GM18520 (cell line): ENCODE measurements around the gene TSFM.

Experiments
- ATAC-seq: cut with Tn5 transposase; IDR thresholded peaks from one replicate; pipeline ENCODE4 v1.9.1; 2021; ENCODE audit not compliant: unreplicated experiment

The TSFM gene

DNA sequence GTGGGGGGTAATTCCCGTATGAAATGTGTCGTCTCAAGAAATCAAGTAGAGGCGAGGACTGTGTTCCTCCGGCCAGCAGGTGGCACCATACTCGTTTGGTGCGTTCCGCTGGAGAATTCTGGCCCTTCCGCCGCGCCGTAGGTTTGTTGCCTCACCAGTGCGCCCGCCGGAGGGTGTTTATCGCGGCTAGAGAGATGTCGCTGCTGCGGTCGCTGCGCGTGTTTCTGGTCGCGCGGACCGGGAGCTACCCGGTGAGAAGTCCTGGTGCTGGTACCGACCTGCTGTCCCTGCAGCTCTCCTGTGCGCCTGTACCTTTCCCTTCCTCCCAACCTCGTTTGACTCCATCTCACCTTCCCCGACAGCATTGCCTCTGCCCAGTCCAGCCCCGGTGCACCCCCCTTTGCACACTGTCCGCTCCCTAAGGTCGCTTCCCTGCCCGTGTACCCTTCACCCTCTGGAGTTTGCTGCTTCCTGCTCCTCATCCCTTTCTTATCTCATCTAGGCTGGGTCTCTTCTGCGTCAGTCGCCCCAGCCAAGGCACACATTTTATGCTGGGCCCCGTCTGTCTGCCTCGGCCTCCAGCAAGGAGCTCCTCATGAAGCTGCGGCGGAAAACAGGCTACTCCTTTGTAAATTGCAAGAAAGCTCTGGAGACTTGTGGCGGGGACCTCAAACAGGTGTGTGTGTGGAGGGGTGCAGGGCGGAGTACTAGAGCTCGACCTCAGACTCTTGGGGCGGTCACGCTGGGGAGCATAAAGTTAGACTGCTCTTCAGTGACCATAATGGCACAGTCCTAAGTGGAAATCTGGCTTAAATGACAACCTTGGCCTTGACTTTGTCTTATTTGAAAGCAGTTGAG, at the start of gene TSFM:
Gene TSFM (plus strand): TSS at position 180 of the 858 bp plus-strand sequence. CDS start 15 bp downstream, at position 195.
- peak; percentile 85 for ATAC-seq

DNA sequence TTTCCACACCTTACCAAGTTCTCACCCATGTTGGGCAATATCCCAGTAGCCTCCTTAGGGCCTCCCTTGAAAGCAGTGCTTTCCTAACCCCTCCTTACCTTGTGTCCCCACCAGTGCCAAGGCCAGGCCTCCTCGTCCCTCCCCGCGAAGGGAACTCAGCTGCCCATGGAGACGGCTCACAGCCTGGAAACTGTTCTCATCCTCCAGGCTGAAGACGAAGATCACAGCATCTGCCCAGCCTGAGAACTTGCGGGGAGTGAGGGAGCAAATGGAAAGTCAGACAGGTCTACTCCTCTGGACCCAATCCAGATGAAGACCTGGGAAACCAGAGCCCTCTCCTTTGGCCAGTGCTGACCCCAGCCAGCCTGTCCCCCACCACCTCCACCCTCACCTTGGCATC, 48.7 kb upstream of the TSFM start:
- no peak for ATAC-seq

DNA sequence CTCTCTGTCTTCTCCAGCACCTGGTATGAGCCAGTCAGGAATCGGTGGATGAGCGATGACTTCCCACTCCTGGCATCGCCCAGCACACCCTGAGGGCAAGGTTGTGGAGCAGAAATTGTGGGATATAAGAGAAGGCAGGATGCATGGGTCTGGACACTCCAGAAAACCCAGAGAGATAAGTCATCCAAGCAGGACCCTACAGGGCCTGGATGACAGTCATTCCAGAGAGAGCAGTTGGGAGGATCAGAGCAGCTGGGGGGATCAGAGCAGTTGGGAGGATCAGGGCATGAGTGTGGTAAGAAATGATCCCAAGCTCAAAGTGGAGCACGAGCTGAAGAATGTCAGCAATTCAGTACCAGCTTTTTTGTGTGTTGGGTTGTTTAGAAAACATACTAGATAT, 48.0 kb upstream of the TSFM start:
- ATAC-seq = no peak

DNA sequence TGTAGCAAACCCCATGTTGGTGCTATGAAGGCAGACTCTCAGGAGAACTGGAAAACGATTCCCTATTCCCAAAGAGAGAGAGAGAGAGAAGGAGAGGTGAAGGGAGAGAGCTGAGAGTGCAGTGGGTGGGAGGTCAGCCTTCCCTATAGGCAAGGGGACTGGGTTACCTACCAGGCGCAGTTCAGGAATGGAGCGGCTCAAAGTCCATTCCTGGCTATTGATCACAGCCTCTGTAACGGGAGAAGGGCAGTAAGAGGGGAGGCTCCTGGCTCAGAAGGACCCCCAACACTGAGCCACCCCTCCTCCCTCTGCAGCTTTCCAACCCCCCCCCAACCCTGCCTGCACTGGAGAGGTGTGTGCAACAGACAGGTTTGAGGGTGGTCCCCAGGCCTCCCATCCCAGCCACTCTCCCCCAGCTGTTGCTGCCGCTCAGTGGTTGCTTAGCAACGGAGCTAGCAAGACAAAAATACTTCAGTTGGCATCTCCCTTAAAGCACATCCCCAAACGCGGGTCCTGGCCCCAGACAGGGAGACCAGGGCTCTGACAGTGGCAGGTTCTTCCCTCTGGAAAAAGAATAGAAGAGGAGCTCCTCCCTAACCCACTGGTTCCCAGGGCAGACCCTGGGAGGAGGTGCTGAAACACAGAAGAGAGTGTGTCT, 47.3 kb upstream of the TSFM start:
- ATAC-seq = no peak

DNA sequence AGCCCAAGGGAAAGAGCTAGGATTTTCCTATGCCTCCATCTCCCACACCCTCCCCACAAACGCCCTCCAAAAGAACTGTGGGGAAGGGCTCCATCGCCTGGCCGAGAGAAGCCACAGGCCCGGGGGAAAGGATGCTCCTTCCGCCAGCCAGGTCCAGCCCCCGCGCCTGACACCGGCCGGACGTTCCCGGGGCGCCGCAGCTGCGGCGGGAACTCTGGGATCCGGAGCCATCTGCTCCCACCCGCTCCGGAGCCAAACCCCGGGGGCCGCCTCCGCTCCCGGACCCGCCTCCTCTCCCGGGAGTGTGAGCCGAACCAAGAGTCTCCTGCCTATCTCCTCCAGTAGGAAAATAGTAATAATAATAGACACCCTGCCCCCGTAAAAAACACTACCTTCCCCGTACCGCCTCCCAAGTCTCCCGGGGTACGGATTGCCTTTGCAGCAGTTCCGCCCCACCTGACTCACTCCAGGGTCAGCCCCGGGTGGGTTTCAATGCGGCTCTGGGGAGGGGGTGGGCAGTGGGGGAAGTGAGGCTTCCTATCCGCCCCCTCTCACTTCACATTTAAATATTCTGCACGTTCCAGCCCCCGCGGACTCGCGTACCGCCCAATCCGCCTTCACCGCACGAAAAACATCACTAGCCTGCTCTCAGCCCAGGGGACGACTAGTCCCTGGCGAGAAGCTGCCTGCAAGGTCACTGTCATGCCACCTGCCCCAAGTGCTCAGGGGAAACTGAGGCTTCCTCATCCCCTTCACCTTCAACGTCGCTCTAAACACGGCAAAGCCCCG, 46.4 kb upstream of the TSFM start:
- no peak for ATAC-seq

DNA sequence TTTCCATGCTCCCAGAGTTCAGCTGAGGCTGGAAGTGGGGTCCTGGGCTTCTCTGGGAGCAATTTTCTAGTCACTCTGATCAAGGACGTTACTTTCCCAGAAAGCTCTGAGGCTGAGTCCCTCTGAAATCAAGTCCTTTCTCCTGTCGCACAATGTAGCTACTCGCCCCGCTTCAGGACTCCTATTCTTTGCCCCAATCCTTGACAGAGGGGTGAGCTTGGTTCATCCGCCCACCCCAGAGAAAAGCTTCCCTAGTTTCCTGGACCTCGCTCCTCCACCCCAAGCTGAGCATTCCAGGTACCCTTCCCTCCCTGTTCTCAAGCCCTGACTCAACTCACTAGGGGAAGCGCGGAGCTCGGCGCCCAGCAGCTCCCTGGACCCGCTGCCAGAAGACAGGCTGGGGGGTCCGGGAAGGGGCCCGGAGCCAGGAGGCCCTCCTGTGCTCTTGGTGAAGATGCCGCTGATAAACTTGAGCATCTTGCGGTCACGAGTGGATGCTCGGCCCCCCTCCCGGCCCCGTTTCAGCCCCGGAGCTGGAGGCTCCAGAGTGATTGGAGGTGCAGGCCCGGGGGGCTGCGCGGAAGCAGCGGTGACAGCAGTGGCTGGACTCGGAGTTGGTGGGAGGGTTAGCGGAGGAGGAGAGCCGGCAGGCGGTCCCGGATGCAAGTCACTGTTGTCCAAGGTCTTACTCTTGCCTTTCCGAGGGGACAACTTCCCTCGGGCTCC, 45.7 kb upstream of the TSFM start:
- no peak for ATAC-seq

DNA sequence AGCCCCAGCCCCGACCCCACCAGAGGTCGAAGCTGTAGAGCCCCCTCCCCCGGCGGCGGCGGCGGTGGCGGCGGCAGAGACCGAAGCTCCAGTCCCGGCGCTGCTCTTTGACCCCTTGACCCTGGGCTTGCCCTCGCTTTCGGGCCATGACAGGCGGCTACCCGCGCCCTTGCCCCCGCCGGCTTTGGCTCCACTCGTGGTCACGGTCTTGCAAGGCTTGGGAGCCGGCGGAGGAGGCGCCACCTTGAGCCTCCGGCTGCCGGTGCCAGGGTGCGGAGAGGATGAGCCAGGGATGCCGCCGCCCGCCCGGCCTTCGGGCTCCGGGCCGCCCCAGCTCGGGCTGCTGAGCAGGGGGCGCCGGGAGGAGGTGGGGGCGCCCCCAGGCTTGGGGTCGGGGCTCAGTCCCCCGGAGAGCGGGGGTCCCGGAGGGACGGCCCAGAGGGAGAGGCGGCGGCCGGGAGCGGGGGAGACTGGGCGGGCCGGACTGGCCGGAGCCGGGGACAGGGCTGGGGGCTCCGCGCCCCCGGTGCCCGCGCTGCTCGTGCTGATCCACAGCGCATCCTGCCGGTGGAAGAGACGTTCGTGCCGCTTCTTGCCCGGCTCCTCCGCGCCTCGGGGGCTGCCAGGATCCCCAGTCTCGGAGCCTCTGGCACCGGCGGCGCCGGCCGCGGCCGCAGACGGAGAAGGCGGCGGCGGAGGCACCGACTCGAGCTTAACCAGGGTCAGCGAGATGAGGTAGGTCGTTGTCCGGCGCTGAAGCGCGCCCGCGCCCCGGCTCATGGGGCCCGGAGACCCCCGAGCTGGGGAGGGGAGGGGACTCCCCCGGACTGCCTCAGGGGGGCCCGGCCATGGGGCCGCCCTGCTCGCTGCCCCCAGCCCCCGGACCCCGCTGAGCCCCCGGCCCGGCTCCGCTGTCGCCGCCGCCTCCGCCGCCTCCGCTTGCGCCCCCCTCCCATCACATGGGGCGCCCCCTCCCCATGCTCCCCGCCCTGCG, 44.8 kb upstream of the TSFM start:
- ATAC-seq = no peak

DNA sequence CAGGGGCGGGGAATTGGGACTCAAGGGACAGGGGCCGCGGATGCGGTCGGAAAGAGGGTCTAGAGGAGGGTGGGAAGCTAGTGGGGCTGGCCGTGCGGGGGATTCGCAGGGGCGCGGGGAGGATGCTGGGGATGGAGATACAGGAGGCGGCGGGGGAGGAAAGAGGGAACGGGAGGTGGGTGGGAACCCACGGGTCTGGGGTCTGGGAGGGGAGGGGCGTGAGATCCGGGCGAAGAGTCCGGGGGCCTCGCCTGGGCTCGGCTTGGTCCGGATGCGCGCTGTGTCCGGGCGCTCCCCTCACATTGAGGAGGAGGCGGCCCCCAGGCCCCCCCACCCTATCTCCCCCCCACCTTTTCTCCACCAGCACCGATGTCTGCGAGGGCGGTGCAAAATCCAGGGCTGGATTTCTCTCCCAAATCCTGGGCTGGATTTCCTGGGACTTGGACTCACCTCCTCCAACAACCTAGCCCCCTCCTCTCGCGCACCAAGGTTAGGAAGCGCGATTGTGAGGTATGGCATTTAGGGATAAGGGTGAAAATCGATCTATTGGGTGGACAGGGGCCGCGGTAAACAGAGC, 43.8 kb upstream of the TSFM start, which contains the start of gene AGAP2:
Gene AGAP2 (minus strand): TSS at position 82 of the 577 bp plus-strand sequence. CDS start 496 bp downstream, outside the sequence.
- ATAC-seq = no peak

DNA sequence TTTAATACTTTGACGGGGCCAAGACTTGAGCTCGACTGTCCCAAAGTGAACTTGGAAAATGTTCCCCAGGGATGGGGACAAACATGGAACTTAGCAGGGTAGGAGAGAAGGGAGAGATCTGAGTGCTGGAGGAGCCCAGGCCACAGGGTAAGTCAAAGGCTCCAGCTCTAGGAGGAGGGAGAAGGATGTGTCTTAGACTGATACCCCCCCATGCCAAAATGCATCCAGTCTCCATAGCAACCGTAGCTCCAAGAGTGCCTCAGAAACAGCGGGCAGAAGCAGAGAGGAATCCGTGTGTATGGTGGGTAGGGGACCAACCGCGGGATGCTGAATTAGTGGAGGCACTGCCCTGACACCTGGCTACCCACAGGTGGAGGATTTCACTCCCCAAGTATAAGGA, 43.2 kb upstream of the TSFM start:
- no peak for ATAC-seq

DNA sequence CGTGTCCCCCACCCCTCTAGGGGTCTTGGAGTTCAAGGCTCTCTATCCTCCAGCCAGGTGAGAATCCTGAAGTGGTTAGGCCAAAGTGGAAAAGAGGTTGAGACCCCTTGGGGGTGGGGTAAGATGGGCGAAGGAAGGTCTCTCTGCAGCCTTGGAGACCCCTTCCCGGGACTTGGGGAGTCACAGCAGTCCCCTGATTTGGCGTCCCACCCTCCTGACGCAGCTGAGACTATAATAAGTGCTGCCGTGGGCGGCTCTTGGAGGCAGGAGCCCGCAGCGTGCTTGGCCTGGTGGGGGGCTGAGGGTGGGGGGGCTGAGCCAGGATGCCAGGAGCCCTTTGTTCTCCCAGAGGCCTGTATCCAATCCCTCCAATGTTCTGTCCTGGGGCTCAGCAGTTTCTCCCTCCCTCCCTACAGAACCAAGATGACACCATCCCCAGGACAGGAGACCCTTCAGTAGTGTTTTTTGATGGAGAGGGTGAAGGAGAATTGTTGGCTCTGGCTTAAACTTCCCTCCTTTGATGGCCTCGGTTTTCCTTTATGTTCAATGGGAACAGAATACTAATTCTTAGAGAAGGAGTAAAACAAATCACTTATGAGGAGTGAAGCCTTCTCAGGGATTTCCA, 42.6 kb upstream of the TSFM start:
- no peak for ATAC-seq

DNA sequence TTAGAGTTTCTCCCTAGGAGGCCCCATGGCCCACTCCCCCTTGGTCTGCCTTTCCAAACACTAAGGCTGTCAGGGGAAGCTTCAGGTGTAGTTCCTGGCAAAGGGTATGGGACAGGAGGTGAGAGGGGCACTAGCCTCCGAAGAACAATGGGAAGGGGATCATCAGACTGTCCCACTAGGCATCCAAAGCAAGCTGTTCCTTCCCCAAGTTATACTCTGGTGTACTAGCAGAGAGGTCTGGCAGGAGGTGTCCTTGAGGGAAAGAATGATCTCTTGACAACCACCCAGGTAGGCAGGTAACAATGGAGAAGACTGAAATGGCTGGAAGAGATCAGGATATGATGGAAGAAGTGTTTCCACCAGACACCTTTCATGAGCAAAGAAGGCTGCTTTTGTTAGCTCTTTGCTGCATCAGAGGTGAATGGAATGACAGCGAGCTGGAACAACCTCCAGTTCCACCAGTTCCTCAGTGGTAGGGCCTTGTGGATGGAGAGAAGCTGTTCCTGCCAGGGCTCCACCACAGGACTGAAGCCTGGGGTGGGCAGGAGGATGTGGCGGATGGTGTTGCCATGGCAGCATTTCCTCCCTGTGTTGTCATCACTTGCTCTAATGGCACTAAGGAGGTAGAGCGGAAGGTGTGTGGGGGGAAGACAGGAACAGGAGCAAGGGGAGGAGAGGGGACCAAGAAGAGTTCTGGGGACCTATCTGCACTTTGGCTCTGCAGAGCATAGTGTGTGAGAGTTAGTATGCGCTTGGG, 41.8 kb upstream of the TSFM start:
- ATAC-seq = peak; percentile 40

DNA sequence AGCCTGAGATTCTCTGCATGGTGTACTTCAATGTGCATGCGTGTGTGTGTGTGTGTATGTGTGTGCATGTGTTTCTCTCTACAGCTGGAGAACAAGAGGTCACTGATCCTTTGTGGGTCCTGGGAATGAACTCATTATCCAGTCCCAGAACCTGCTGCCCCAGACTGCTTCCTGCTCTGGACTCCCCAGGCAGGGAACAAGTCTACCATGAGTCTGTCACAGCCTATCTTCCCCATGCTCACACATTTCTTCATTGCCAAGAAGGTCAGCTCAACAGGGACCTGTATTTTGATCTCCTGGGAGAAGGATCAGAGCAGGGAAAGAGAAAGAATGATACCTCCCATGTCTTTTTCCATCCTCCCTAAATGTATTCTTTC, 41.2 kb upstream of the TSFM start:
- no peak for ATAC-seq

DNA sequence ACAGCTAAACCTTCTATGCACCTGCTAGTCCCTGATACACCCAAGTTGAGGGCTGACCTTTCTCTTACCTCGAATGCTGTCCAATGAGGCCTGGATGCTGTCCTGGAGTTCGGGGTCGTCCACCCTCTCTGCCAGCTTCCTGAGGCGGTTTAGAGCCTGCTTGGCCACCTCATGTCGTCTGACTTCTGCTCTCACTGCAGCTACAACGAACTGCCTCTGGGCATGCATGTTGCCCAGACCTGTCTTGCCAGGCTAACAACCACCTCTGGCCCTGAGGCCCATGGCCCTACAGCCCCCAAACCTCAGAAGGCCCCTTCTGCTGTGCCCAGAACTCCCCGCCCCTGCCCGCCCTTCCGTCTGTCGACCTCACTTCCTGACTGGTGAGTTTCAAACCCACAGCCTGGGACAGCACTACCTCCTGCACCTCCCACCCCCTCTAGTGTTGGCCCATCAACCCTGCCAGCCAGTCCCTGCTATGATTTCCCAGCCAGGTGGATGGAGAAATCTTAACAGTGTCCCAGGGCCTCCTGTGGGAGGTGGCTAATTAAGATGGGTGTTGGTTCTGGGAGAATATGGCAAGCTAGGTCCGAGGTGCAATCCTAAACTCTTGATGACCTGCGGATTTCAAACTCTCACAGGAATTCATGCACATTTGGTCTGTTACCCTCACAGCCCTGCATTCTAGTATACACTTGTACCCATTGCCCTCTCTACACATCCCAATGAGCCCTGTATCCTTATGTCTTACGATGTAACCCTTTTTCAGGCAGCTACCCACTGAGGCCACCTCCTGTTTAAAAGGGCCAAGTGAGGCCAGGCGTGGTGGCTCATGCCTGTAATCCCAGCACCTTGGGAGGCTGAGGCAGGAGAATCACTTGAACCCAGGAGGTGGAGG, 40.5 kb upstream of the TSFM start:
- ATAC-seq = peak; percentile 37

DNA sequence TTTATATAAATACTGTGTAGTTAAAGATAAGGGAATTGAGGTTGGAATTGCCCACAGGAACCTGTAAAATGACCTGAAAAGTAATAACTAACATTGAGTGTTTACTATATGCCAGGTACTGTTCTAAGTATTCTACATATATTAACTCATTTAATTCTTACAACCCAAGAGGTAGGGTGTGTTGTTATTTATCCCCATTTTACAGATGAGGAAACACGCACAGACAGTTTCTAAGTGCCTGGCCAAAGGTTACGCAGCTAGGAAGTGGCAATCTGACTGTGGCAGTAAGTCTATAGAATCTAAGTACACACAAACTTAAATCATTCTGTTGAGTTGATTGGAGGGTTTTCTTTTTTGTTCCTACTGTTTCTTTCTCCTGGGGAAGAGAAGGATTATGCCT, 38.8 kb upstream of the TSFM start:
- ATAC-seq = no peak

DNA sequence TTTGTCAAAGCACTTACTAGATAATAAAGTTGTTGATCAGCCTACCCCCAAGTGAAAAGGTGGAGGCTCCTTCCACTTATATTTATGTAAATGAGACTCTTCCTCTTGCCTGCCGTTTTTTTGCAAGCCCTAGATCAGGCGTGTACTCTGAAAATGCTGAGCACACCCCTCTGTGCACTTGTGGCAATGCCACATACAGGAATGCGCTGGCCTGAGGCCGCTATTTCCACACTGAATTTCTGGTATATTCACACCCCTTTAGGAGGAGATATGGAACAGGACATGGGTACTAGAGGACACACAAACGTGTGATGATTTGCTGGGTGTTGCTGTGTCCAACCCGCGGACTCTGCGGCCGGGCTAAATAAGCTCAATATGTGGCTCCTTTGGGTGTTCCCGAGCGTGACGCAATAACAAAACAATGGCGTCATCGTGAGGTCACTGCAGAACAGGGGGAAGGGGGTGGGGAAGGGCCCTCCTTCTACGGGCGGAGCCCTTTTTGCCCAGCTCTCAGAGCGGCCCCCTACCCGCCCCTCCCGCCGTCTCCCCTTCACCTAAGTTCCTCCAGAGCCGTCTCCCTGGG, 38.3 kb upstream of the TSFM start:
- peak; percentile 19 for ATAC-seq

DNA sequence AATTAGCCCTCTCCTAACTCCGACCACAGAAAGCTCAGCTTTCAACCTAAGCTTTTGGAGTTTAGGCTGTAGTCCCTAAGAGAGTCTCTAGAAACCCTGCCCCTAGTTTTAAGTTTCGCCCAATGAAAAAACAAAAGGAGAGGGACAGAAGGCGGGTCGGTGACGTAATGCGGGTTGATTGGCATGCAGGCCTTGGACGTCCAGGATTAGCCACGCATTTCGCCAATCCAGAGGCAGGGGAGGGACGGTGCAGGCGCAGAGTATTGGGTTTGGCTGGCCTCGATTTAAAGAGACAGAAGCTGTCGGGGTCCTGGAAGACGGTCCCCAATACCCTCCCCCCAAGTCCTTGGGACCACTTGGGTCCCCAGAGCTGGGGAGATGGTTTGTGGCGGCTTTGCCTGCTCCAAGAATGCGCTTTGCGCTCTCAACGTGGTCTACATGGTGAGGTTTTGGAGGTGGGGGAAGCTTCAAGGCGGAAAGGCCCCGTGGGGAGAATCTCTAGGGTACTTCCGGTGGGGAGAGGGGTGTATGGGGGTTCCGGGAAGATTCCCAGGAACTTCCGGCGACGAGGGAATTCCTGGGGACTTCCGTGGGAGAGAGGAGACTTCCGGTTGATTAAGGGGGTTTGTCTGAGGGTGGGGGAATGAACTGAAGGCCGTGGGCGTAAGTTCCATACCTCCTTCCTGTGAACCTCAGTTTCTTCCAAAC, 37.7 kb upstream of the TSFM start, which contains the start of gene TSPAN31:
Gene TSPAN31 (plus strand): TSS at position 263 of the 708 bp plus-strand sequence. CDS start 116 bp downstream, at position 379.
- peak; percentile 70 for ATAC-seq
